Measurements from ENCODE around the gene RAB7B. TPM values are rescaled to one million over a fixed set of nuclear protein-coding genes. Genes with fewer than 3 reads are reported as not detected.
A peak's percentile ranks its signal among the peaks of the same experiment; 100 is the strongest.

RAB7B gene
- total RNA-seq, 1 experiment from 2014 or later, result 3.6 TPM

DNA sequence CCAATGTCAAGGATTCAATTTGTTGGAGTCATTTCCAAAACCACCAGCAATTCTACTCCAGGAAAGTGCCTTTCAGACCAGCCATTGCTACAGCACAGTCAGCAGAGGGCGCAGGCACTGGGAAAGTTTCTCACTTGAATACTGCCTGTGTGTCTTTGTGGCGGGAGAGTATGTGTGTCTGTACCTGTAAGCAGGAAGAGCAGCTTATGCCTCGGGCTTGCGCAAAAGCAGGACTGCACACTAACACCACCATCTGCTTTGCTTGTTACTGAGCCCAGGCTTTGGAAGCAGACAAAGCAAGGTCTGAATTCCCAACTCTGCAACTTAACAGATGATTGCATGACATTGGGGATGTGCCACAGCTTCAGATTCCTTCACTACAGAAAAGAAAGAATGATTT lies 27.5 kb upstream of the RAB7B start:
- Mint-ChIP-seq H3K27ac (ENCODE audit: low read depth, unreplicated experiment) (no peak overlapping the region), H3K27me3 (ENCODE audit: insufficient read depth, unreplicated experiment) (peaks cover 11% of the 10 kb centered on the region)
- intact Hi-C loops (cut with micrococcal nuclease), result loop anchor here (1.0 kb wide), 2 partner anchors 46 to 76 kb away; no protein-coding TSS in a partner anchor

DNA sequence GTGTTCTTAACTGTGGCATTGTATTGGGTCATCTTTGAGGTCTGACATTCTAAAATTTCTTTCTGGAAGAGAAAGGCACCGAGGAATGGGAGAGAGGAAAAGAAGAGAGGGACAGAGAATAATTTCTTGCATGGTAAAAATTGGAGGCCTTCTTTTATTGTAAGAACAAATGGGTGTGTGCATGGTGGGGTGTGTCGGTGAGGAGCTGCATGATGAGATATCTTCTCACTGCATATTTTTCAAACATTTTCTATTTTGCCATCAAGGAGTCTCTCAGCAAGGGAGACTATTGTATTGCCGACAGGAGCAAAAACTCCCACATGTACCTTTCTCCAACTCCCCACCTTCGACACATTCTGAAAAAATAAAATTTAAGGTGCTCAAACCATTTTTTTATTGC lies 27.0 kb upstream of the RAB7B start:
- H3K27ac Mint-ChIP-seq (ENCODE audit: low read depth, unreplicated experiment), result no peak overlapping the region

More for the DNA sequence above, 27.5 kb upstream of the RAB7B start:
- peak; percentile 95 for DNase-seq (ENCODE audit: unreplicated experiment)
- TF ChIP-seq, protein P1, sequence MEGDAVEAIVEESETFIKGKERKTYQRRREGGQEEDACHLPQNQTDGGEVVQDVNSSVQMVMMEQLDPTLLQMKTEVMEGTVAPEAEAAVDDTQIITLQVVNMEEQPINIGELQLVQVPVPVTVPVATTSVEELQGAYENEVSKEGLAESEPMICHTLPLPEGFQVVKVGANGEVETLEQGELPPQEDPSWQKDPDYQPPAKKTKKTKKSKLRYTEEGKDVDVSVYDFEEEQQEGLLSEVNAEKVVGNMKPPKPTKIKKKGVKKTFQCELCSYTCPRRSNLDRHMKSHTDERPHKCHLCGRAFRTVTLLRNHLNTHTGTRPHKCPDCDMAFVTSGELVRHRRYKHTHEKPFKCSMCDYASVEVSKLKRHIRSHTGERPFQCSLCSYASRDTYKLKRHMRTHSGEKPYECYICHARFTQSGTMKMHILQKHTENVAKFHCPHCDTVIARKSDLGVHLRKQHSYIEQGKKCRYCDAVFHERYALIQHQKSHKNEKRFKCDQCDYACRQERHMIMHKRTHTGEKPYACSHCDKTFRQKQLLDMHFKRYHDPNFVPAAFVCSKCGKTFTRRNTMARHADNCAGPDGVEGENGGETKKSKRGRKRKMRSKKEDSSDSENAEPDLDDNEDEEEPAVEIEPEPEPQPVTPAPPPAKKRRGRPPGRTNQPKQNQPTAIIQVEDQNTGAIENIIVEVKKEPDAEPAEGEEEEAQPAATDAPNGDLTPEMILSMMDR (IDR thresholded peaks at IDR 0.05; ENCODE audit: unreplicated experiment), result peak; percentile 95
- ChIA-PET CTCF (interaction anchor here (0.7 to 7.9 kb wide), 46 partner anchors 8 to 1220 kb away, joined by 3 to 244 read pairs (median 4); partner anchors contain the start of gene RAB7B), POLR2A (interaction anchor here (0.5 to 4.9 kb wide), 15 partner anchors 12 to 682 kb away, joined by 3 to 68 read pairs (median 6); partner anchors contain the start of gene RAB7B)
- no TSS peak for BruUV-seq (replicated peaks)
- H3K4me3 Mint-ChIP-seq (ENCODE audit: unreplicated experiment), result no peak overlapping the region
- peaks cover 32% of the 10 kb centered on the region for H3K4me1 Mint-ChIP-seq (ENCODE audit: insufficient read depth, unreplicated experiment)
- H3K36me3 Mint-ChIP-seq (ENCODE audit: insufficient read depth, unreplicated experiment), result no peaks in the 10 kb centered on the region
- H3K9me3 Mint-ChIP-seq (ENCODE audit: unreplicated experiment), result no peaks in the 10 kb centered on the region

DNA sequence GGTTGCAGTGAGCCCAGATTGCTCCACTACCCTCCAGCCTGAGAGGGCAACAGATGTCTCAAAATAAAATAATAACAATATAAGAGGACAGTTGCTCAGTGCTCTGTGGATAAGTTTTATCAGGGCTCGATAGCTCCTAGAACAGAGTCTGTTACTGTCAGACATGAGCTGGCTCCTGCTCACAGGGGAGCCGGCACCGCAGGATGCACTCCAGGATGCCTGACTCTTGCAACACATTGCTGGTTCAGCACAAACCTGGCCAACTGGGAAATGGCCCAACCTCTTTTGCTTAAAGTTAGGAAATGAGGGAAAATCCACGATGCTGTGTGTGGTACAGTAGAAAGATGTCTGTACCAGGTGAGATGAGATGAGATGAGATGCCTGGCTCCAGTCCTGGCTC lies 26.3 kb upstream of the RAB7B start:
- TF ChIP-seq, protein P1 (IDR thresholded peaks at IDR 0.05; ENCODE audit: unreplicated experiment), result no peak
- peaks cover 40% of the 10 kb centered on the region for H3K4me1 Mint-ChIP-seq (ENCODE audit: insufficient read depth, unreplicated experiment)
- CTCF ChIA-PET, result interaction anchor here (0.6 to 7.9 kb wide), 31 partner anchors 9 to 1788 kb away, joined by 3 to 244 read pairs (median 9); partner anchors contain the start of gene RAB7B

More for the DNA sequence above, 27.0 kb upstream of the RAB7B start:
- peaks cover 37% of the 10 kb centered on the region for H3K4me1 Mint-ChIP-seq (ENCODE audit: insufficient read depth, unreplicated experiment)
- no TSS peak for BruUV-seq (replicated peaks)
- intact Hi-C loops (cut with micrococcal nuclease), result loop anchor here (1.0 kb wide), 2 partner anchors 46 to 76 kb away; no protein-coding TSS in a partner anchor
- DNase-seq (ENCODE audit: unreplicated experiment), result no peak
- H3K27me3 Mint-ChIP-seq (ENCODE audit: insufficient read depth, unreplicated experiment), result peaks cover 11% of the 10 kb centered on the region
- no peaks in the 10 kb centered on the region for H3K9me3 Mint-ChIP-seq (ENCODE audit: unreplicated experiment)
- H3K36me3 Mint-ChIP-seq (ENCODE audit: insufficient read depth, unreplicated experiment), result no peaks in the 10 kb centered on the region
- CTCF ChIA-PET, result interaction anchor here (0.6 to 7.9 kb wide), 45 partner anchors 9 to 1788 kb away, joined by 3 to 244 read pairs (median 4); partner anchors contain the start of gene RAB7B
- POLR2A ChIA-PET, result interaction anchor here (0.6 to 4.9 kb wide), 19 partner anchors 13 to 682 kb away, joined by 3 to 68 read pairs (median 6); partner anchors contain the start of gene RAB7B
- TF ChIP-seq, protein P1 (IDR thresholded peaks at IDR 0.05; ENCODE audit: unreplicated experiment), result no peak
- no peak overlapping the region for H3K4me3 Mint-ChIP-seq (ENCODE audit: unreplicated experiment)

DNA sequence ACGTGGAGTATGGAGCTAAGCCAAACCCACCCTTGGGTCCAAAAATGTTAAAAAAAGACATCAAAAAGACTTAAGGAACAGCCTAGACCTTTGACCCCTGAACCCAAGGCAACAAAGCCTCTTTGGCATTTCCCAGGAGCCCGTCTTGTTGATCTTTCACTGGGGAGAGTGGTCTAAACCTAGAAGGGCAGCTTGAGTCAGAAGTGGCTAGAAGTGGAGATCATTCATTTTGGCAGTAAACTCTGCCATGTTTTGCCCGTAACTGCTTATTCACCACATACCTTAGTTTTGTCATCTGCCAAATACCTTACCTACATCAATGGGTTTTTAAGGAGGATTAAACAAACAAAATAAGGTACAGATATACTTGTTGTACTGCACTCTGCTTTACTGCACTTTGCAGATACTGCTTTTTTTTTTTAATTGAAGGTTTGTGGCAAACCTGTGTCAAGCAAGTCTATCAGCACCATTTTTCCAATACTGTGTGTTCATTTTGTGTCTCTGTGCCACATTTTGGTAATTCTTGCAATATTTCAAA lies 22.2 kb upstream of the RAB7B start:
- H3K36me3 Mint-ChIP-seq (ENCODE audit: insufficient read depth, unreplicated experiment), result no peaks in the 10 kb centered on the region
- no TSS peak for BruUV-seq (replicated peaks)
- POLR2A ChIA-PET, result interaction anchor here (0.6 to 2.8 kb wide), 9 partner anchors 20 to 94 kb away, joined by 3 to 22 read pairs (median 3); partner anchors contain the start of gene RAB7B
- intact Hi-C loops (cut with micrococcal nuclease), result no loop called here
- peaks cover 48% of the 10 kb centered on the region for H3K4me1 Mint-ChIP-seq (ENCODE audit: insufficient read depth, unreplicated experiment)
- H3K27me3 Mint-ChIP-seq (ENCODE audit: insufficient read depth, unreplicated experiment), result no peaks in the 10 kb centered on the region
- peak overlapping the region; percentile 46 for H3K27ac Mint-ChIP-seq (ENCODE audit: low read depth, unreplicated experiment)
- CTCF ChIA-PET, result interaction anchor here (0.9 to 4.4 kb wide), 5 partner anchors 9 to 81 kb away, joined by 3 to 18 read pairs (median 4); no protein-coding TSS in a partner anchor
- TF ChIP-seq, protein P1 (IDR thresholded peaks at IDR 0.05; ENCODE audit: unreplicated experiment), result no peak
- H3K4me3 Mint-ChIP-seq (ENCODE audit: unreplicated experiment), result no peak overlapping the region
- peak; percentile 75 for DNase-seq (ENCODE audit: unreplicated experiment)
- no peaks in the 10 kb centered on the region for H3K9me3 Mint-ChIP-seq (ENCODE audit: unreplicated experiment)

More for the DNA sequence above, 26.3 kb upstream of the RAB7B start:
- intact Hi-C loops (cut with micrococcal nuclease), result no loop called here
- no peak overlapping the region for H3K27ac Mint-ChIP-seq (ENCODE audit: low read depth, unreplicated experiment)
- H3K27me3 Mint-ChIP-seq (ENCODE audit: insufficient read depth, unreplicated experiment), result peaks cover 4% of the 10 kb centered on the region
- BruUV-seq (replicated peaks), result no TSS peak
- no peaks in the 10 kb centered on the region for H3K9me3 Mint-ChIP-seq (ENCODE audit: unreplicated experiment)
- H3K36me3 Mint-ChIP-seq (ENCODE audit: insufficient read depth, unreplicated experiment), result no peaks in the 10 kb centered on the region
- H3K4me3 Mint-ChIP-seq (ENCODE audit: unreplicated experiment), result no peak overlapping the region
- POLR2A ChIA-PET, result interaction anchor here (0.6 to 4.9 kb wide), 25 partner anchors 8 to 830 kb away, joined by 3 to 68 read pairs (median 5); partner anchors contain the start of gene RAB7B
- DNase-seq (ENCODE audit: unreplicated experiment), result peak; percentile 98
